Measurements from ENCODE around the gene NTSR2. TPM values are rescaled to one million over a fixed set of nuclear protein-coding genes. Genes with fewer than 3 reads are reported as not detected.

Gene NTSR2
- total and polyA plus RNA-seq, 2 experiments from 2014 or later = 0.10 TPM; not detected in 1

DNA sequence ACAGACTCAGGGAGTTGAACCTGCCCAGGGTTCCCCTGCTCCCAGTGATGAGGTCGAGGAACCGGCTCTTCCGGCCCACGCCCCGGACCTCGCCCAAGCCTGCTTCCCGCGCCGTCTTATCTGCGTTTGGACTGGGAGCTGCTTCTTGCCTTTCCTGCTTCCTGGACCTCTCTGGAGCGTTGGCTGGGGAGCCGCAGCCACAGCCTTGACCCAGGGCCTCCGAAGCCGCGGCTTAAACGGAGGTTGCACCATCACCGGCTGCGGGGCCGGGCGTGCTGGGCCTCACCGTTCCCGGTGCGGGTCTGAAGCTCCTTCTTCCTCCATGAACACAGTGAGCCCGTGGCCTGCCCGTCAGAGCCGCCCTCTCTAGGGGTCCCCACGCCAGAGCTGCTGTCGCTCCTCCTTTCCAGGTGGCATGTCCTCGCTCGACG, 13.3 kb downstream of the NTSR2 start:
- Histone ChIP-seq H3K9me2 (ENCODE audit: insufficient read depth) (no peaks in the 10 kb centered on the region), H3K4me3 (no peak overlapping the region), H3K4me2 (no peak overlapping the region), H4K20me1 (replicated peaks; ENCODE audit: insufficient read depth) (no peaks in the 10 kb centered on the region), H3K27me3 (ENCODE audit: insufficient read depth) (no peaks in the 10 kb centered on the region), H3K36me3 (ENCODE audit: insufficient read depth) (no peaks in the 10 kb centered on the region), H3K27ac (ENCODE audit: low read depth) (no peak overlapping the region), H3K79me2 (replicated peaks; ENCODE audit: insufficient read depth) (no peaks in the 10 kb centered on the region), H3F3A (replicated peaks; ENCODE audit: low read depth) (no peaks in the 10 kb centered on the region), H2AFZ (peak overlapping the region; percentile 56; the same call in 1 of the 2 replicates), H3K4me1 (ENCODE audit: insufficient read depth) (no peaks in the 10 kb centered on the region)
- Mint-ChIP-seq H3K27ac (no peak overlapping the region), H3K4me1 (no peaks in the 10 kb centered on the region), H3K36me3 (ENCODE audit: low read depth) (no peaks in the 10 kb centered on the region), H3K9me3 (no peaks in the 10 kb centered on the region), H3K4me3 (no peak overlapping the region), H3K27me3 (ENCODE audit: insufficient read depth, low read depth, poor library complexity) (peaks cover 6% of the 10 kb centered on the region)
- TF ChIP-seq JUNB (IDR thresholded peaks at IDR 0.05; ENCODE audit: unreplicated experiment) (no peak), EZH2phosphoT487 (IDR thresholded peaks at IDR 0.05; ENCODE audit: unreplicated experiment) (no peak), NANOG (IDR thresholded peaks at IDR 0.05; ENCODE audit: borderline replicate concordance) (no peak), CREB1 (CRISPR knock-in tag; IDR thresholded peaks at IDR 0.05; ENCODE audit: low read depth) (no peak), STAT1 (IDR thresholded peaks at IDR 0.05; ENCODE audit: unreplicated experiment) (no peak), EZH2 (IDR thresholded peaks at IDR 0.05; ENCODE audit: low read depth, unreplicated experiment) (no peak), ZNF331 (CRISPR knock-in tag; IDR thresholded peaks at IDR 0.05; ENCODE audit: low read depth) (no peak), ZNF114 (CRISPR knock-in tag; IDR thresholded peaks at IDR 0.05) (no peak), POLR2AphosphoS5 (IDR thresholded peaks at IDR 0.05; ENCODE audit: low read depth) (no peak)
- TF ChIP-seq, protein P1, sequence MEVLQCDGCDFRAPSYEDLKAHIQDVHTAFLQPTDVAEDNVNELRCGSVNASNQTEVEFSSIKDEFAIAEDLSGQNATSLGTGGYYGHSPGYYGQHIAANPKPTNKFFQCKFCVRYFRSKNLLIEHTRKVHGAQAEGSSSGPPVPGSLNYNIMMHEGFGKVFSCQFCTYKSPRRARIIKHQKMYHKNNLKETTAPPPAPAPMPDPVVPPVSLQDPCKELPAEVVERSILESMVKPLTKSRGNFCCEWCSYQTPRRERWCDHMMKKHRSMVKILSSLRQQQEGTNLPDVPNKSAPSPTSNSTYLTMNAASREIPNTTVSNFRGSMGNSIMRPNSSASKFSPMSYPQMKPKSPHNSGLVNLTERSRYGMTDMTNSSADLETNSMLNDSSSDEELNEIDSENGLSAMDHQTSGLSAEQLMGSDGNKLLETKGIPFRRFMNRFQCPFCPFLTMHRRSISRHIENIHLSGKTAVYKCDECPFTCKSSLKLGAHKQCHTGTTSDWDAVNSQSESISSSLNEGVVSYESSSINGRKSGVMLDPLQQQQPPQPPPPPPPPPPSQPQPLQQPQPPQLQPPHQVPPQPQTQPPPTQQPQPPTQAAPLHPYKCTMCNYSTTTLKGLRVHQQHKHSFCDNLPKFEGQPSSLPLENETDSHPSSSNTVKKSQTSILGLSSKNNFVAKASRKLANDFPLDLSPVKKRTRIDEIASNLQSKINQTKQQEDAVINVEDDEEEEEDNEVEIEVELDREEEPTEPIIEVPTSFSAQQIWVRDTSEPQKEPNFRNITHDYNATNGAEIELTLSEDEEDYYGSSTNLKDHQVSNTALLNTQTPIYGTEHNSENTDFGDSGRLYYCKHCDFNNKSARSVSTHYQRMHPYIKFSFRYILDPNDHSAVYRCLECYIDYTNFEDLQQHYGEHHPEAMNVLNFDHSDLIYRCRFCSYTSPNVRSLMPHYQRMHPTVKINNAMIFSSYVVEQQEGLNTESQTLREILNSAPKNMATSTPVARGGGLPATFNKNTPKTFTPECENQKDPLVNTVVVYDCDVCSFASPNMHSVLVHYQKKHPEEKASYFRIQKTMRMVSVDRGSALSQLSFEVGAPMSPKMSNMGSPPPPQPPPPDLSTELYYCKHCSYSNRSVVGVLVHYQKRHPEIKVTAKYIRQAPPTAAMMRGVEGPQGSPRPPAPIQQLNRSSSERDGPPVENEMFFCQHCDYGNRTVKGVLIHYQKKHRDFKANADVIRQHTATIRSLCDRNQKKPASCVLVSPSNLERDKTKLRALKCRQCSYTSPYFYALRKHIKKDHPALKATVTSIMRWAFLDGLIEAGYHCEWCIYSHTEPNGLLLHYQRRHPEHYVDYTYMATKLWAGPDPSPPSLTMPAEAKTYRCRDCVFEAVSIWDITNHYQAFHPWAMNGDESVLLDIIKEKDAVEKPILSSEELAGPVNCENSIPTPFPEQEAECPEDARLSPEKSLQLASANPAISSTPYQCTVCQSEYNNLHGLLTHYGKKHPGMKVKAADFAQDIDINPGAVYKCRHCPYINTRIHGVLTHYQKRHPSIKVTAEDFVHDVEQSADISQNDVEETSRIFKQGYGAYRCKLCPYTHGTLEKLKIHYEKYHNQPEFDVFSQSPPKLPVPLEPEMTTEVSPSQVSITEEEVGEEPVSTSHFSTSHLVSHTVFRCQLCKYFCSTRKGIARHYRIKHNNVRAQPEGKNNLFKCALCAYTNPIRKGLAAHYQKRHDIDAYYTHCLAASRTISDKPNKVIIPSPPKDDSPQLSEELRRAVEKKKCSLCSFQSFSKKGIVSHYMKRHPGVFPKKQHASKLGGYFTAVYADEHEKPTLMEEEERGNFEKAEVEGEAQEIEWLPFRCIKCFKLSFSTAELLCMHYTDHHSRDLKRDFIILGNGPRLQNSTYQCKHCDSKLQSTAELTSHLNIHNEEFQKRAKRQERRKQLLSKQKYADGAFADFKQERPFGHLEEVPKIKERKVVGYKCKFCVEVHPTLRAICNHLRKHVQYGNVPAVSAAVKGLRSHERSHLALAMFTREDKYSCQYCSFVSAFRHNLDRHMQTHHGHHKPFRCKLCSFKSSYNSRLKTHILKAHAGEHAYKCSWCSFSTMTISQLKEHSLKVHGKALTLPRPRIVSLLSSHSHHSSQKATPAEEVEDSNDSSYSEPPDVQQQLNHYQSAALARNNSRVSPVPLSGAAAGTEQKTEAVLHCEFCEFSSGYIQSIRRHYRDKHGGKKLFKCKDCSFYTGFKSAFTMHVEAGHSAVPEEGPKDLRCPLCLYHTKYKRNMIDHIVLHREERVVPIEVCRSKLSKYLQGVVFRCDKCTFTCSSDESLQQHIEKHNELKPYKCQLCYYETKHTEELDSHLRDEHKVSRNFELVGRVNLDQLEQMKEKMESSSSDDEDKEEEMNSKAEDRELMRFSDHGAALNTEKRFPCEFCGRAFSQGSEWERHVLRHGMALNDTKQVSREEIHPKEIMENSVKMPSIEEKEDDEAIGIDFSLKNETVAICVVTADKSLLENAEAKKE (CRISPR knock-in tag; IDR thresholded peaks at IDR 0.05) = no peak
- TF ChIP-seq, protein P2, sequence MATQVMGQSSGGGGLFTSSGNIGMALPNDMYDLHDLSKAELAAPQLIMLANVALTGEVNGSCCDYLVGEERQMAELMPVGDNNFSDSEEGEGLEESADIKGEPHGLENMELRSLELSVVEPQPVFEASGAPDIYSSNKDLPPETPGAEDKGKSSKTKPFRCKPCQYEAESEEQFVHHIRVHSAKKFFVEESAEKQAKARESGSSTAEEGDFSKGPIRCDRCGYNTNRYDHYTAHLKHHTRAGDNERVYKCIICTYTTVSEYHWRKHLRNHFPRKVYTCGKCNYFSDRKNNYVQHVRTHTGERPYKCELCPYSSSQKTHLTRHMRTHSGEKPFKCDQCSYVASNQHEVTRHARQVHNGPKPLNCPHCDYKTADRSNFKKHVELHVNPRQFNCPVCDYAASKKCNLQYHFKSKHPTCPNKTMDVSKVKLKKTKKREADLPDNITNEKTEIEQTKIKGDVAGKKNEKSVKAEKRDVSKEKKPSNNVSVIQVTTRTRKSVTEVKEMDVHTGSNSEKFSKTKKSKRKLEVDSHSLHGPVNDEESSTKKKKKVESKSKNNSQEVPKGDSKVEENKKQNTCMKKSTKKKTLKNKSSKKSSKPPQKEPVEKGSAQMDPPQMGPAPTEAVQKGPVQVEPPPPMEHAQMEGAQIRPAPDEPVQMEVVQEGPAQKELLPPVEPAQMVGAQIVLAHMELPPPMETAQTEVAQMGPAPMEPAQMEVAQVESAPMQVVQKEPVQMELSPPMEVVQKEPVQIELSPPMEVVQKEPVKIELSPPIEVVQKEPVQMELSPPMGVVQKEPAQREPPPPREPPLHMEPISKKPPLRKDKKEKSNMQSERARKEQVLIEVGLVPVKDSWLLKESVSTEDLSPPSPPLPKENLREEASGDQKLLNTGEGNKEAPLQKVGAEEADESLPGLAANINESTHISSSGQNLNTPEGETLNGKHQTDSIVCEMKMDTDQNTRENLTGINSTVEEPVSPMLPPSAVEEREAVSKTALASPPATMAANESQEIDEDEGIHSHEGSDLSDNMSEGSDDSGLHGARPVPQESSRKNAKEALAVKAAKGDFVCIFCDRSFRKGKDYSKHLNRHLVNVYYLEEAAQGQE (IDR thresholded peaks at IDR 0.05; ENCODE audit: unreplicated experiment) = no peak
- TF ChIP-seq, protein P3, sequence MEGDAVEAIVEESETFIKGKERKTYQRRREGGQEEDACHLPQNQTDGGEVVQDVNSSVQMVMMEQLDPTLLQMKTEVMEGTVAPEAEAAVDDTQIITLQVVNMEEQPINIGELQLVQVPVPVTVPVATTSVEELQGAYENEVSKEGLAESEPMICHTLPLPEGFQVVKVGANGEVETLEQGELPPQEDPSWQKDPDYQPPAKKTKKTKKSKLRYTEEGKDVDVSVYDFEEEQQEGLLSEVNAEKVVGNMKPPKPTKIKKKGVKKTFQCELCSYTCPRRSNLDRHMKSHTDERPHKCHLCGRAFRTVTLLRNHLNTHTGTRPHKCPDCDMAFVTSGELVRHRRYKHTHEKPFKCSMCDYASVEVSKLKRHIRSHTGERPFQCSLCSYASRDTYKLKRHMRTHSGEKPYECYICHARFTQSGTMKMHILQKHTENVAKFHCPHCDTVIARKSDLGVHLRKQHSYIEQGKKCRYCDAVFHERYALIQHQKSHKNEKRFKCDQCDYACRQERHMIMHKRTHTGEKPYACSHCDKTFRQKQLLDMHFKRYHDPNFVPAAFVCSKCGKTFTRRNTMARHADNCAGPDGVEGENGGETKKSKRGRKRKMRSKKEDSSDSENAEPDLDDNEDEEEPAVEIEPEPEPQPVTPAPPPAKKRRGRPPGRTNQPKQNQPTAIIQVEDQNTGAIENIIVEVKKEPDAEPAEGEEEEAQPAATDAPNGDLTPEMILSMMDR (conservative IDR thresholded peaks at IDR 0.05; ENCODE audit: low read depth in 2 of 2) = no peak
- TF ChIP-seq, protein P4, sequence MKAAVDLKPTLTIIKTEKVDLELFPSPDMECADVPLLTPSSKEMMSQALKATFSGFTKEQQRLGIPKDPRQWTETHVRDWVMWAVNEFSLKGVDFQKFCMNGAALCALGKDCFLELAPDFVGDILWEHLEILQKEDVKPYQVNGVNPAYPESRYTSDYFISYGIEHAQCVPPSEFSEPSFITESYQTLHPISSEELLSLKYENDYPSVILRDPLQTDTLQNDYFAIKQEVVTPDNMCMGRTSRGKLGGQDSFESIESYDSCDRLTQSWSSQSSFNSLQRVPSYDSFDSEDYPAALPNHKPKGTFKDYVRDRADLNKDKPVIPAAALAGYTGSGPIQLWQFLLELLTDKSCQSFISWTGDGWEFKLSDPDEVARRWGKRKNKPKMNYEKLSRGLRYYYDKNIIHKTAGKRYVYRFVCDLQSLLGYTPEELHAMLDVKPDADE (IDR thresholded peaks at IDR 0.05) = no peak
- DNase-seq (ENCODE audit: low spot score) = no peak
- peak; percentile 41; the same call in 2 of the 3 replicates for ATAC-seq
